Prostate gland (tissue), 2 donors: Measurements from ENCODE around the gene TMPRSS11A.

Experiments used
- POLR2AphosphoS5 ChIP-seq: sonication (generic); formaldehyde crosslinking; IDR thresholded peaks from one replicate; pipeline ENCODE4 v1.6.1; 2017; ENCODE audit warnings: antibody characterized with exemption
- TF ChIP-seq, protein P1 (sequence below), 4 experiments: fragments of 200-600 bp in 2 of 4; fragments of 450-650 bp in 2 of 4; sonication (generic) in 2 of 4; IDR thresholded peaks; 1 replicate in 3 of 4; 2 replicates in 1 of 4; pipeline ENCODE4 v1.5.1; 2016 to 2019; ENCODE audit warnings: antibody characterized with exemption in 4 of 4, mild to moderate bottlenecking in 2 of 4, moderate library complexity in 2 of 4

DNA sequence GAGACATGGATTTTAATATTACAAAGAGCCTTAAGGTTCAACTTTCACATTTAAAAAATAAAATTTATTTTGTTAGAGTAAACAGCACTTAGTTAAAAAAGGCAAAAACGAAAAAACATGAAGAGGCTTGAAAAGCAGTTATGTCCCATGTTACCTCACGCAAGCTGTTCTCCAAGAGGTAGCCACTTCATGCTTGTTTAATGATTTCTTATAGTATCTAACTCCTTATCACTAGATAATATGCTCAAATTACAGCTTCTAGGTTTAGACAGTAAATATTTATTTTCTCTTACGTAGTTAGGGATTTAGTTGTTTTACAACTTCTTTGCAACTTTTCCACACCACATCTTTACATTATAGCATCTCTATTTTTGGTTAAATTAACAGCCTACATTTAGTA, 51.7 kb downstream of the TMPRSS11A start:
- TF ChIP-seq, protein P1, sequence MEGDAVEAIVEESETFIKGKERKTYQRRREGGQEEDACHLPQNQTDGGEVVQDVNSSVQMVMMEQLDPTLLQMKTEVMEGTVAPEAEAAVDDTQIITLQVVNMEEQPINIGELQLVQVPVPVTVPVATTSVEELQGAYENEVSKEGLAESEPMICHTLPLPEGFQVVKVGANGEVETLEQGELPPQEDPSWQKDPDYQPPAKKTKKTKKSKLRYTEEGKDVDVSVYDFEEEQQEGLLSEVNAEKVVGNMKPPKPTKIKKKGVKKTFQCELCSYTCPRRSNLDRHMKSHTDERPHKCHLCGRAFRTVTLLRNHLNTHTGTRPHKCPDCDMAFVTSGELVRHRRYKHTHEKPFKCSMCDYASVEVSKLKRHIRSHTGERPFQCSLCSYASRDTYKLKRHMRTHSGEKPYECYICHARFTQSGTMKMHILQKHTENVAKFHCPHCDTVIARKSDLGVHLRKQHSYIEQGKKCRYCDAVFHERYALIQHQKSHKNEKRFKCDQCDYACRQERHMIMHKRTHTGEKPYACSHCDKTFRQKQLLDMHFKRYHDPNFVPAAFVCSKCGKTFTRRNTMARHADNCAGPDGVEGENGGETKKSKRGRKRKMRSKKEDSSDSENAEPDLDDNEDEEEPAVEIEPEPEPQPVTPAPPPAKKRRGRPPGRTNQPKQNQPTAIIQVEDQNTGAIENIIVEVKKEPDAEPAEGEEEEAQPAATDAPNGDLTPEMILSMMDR (IDR thresholded peaks at IDR 0.05), result no peak
- no peak for TF ChIP-seq POLR2AphosphoS5
